Keratinocyte (primary cell): ENCODE results near the gene FRAT2. TPM values are rescaled to one million over a fixed set of nuclear protein-coding genes. Genes with fewer than 3 reads are reported as not detected.

Experiments used
- DNase-seq: peaks from one replicate; pipeline ENCODE4 v3.0.0-alpha.2; 2011; ENCODE audit warnings: low read depth, missing footprints, low spot score
- FAIRE-seq: peaks from 2 replicates; lab custom pipeline; 2011; peaks lifted over from hg19 to GRCh38; lab: Jason Lieb, UNC
- H2AFZ ChIP-seq: 2 replicates; pipeline ENCODE4 v1.6.0; 2012; ENCODE audit warnings: low read length, control low read depth, inconsistent platforms; ENCODE audit not compliant: control insufficient read depth
- H3K27ac ChIP-seq: 2 replicates; pipeline ENCODE4 v1.5.1; 2011; ENCODE audit warnings: low read length; ENCODE audit not compliant: control insufficient read depth, insufficient read depth
- H3K27me3 ChIP-seq: 3 replicates; pipeline ENCODE4 v1.6.0; 2011; ENCODE audit warnings: low read length; ENCODE audit not compliant: control insufficient read depth, insufficient read depth; ENCODE audit errors: extremely low read depth
- H3K36me3 ChIP-seq, 2 experiments: 2 replicates in 1 of 2; 3 replicates in 1 of 2; pipeline ENCODE4 v1.5.1; 2011; ENCODE audit warnings: low read length in 2 of 2, mild to moderate bottlenecking in 1 of 2; ENCODE audit not compliant: control insufficient read depth in 2 of 2, insufficient read depth in 2 of 2; ENCODE audit errors: extremely low read depth in 1 of 2
- H3K4me1 ChIP-seq: 3 replicates; pipeline ENCODE4 v1.5.1; 2011; ENCODE audit warnings: low read length; ENCODE audit not compliant: control insufficient read depth, insufficient read depth; ENCODE audit errors: extremely low read depth
- H3K4me2 ChIP-seq: 3 replicates; pipeline ENCODE4 v1.6.0; 2011; ENCODE audit warnings: low read depth, low read length; ENCODE audit not compliant: control insufficient read depth, insufficient read depth; ENCODE audit errors: extremely low read depth
- H3K4me3 ChIP-seq, 3 experiments: fragments of 200-600 bp in 1 of 3; sonication (generic) in 1 of 3; 2 replicates in 2 of 3; 3 replicates in 1 of 3; pipeline ENCODE4 v1.5.1; 2011 to 2016; ENCODE audit warnings: low read length in 3 of 3, mild to moderate bottlenecking in 3 of 3, control low read depth in 2 of 3, inconsistent platforms in 1 of 3, low read depth in 1 of 3, mixed read lengths in 1 of 3, mixed run types in 1 of 3, moderate library complexity in 1 of 3; ENCODE audit not compliant: control insufficient read depth in 2 of 3, insufficient read depth in 2 of 3; ENCODE audit errors: extremely low read depth in 1 of 3
- H3K79me2 ChIP-seq: 2 replicates; pipeline ENCODE4 v1.6.0; 2012; ENCODE audit warnings: low read length; ENCODE audit not compliant: control insufficient read depth, insufficient read depth
- H3K9ac ChIP-seq: 3 replicates; pipeline ENCODE4 v1.6.0; 2011; ENCODE audit warnings: low read length; ENCODE audit not compliant: control insufficient read depth, insufficient read depth; ENCODE audit errors: extremely low read depth
- H3K9me1 ChIP-seq: 3 replicates; pipeline ENCODE4 v1.6.0; 2011; ENCODE audit warnings: low read length; ENCODE audit not compliant: control insufficient read depth, insufficient read depth; ENCODE audit errors: extremely low read depth
- H3K9me3 ChIP-seq: 2 replicates; pipeline ENCODE4 v1.5.1; 2012; ENCODE audit warnings: low read depth, low read length; ENCODE audit not compliant: control insufficient read depth
- H4K20me1 ChIP-seq: 3 replicates; pipeline ENCODE4 v1.6.0; 2011; ENCODE audit warnings: low read length; ENCODE audit not compliant: control insufficient read depth, insufficient read depth; ENCODE audit errors: extremely low read depth
- CTCF ChIP-seq, 3 experiments: IDR thresholded peaks in 1 of 3; conservative IDR thresholded peaks in 1 of 3; optimal IDR thresholded peaks in 1 of 3; 2 replicates in 2 of 3; 3 replicates in 1 of 3; pipeline versions ENCODE3 to v1.5.1; 2011; ENCODE audit warnings: low read length in 3 of 3, mild to moderate bottlenecking in 3 of 3, moderate library complexity in 2 of 3, control low read depth in 1 of 3, inconsistent platforms in 1 of 3; ENCODE audit not compliant: insufficient read depth in 2 of 3; ENCODE audit errors: extremely low read depth in 1 of 3
- EZH2 ChIP-seq: IDR thresholded peaks from one replicate; pipeline ENCODE4 v1.6.1; 2012; ENCODE audit warnings: inconsistent platforms, mild to moderate bottlenecking, low read length, moderate library complexity
- dilution Hi-C: fragments of 300-500 bp; cut with MboI; formaldehyde crosslinking; loops from one replicate; pipeline ENCODE4 v1.7.0; 2020; ENCODE audit warnings: low sequenced_read_pairs; ENCODE audit not compliant: extremely low pct_ligation_motif_present
- polyA plus RNA-seq, 5 experiments: library from polyadenylated mRNA; depleted of rRNA in 3 of 5; stranded (reverse) in 3 of 5; stranded (forward) in 1 of 5; unstranded in 1 of 5; fragments of >200 nt; gene quantifications; 1 replicate in 1 of 5; 2 replicates in 3 of 5; 3 replicates in 1 of 5; pipeline versions ENCODE4 v1.2.1 to v1.2.3, GENCODE V29; 2011 to 2012; ENCODE audit warnings: missing spikeins in 2 of 5, low read depth in 1 of 5, low replicate concordance in 1 of 5

Gene FRAT2
- polyA plus RNA-seq, 1 donor (not counting 4 experiments of a cell fraction or from before 2014, with no cell fraction given): 5.5 TPM

GRCh38 chr10:97338041-97338440 is 3.5 kb upstream of the FRAT2 start:
- Histone ChIP-seq H2AFZ (no peak overlapping the region), H3K4me3 (no peak overlapping the region), H3K9ac (no peak overlapping the region), H3K27me3 (no peaks in the 10 kb centered on the region), H3K9me1 (no peaks in the 10 kb centered on the region), H3K27ac (no peak overlapping the region), H4K20me1 (no peaks in the 10 kb centered on the region), H3K4me2 (no peak overlapping the region), H3K36me3 (no peaks in the 10 kb centered on the region), H3K9me3 (no peaks in the 10 kb centered on the region), H3K4me1 (peaks cover 19% of the 10 kb centered on the region), H3K79me2 (peaks cover 8% of the 10 kb centered on the region)
- no peak for FAIRE-seq
- DNase-seq: no peak
- no peak for TF ChIP-seq CTCF (optimal IDR thresholded peaks at IDR 0.05 in 1 of 3, IDR thresholded peaks at IDR 0.05 in 1 of 3, conservative IDR thresholded peaks at IDR 0.05 in 1 of 3; ENCODE audit: extremely low read depth in 1 of 3, insufficient read depth in 2 of 3, low read length in 3 of 3)
- no peak for TF ChIP-seq EZH2
- dilution Hi-C loops: no loop called here

- H4K20me1 ChIP-seq: no peaks in the 10 kb centered on the region
- H3K9me3 ChIP-seq: no peaks in the 10 kb centered on the region
- H3K4me3 ChIP-seq: peak overlapping the region in 1 of 3 experiments; percentile 35
- peak; percentile 55 for FAIRE-seq
- peaks cover 14% of the 10 kb centered on the region for H3K79me2 ChIP-seq
- no peak overlapping the region for H2AFZ ChIP-seq
- H3K27ac ChIP-seq: peak overlapping the region; percentile 47
- dilution Hi-C loops: no loop called here
- H3K4me2 ChIP-seq: peak overlapping the region; percentile 69
- peaks cover 26% of the 10 kb centered on the region for H3K4me1 ChIP-seq
- no peaks in the 10 kb centered on the region for H3K9me1 ChIP-seq
- DNase-seq: no peak
- H3K9ac ChIP-seq: peak overlapping the region; percentile 47
- no peaks in the 10 kb centered on the region for H3K27me3 ChIP-seq
- no peak for TF ChIP-seq CTCF (optimal IDR thresholded peaks at IDR 0.05 in 1 of 3, IDR thresholded peaks at IDR 0.05 in 1 of 3, conservative IDR thresholded peaks at IDR 0.05 in 1 of 3; ENCODE audit: extremely low read depth in 1 of 3, insufficient read depth in 2 of 3, low read length in 3 of 3)
- TF ChIP-seq EZH2: no peak
- H3K36me3 ChIP-seq: no peaks in the 10 kb centered on the region
Observed at GRCh38 chr10:97336942-97337831, 2.7 kb upstream of the FRAT2 start.
